ENCODE results near the gene PGM1.

DNA sequence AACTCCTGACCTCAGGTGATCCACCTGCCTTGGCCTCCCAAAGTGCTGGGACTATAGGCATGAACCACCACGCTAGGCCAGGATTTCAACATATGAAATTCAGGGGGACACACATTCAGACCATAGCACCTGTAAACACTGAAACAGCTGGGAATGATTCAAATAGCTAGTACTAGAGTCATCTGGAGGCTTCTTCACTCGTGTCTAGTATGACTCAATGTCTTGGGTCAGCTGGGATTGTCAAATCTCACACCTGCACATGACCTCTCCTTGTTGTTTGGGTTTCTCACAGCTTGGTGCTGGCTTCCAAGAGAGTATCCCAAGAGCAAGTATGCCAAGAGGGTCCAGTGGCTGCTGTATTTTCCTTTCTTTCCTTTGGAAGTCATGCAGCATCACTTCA lies 75.1 kb downstream of the PGM1 start:
- TF ChIP-seq, protein P1, sequence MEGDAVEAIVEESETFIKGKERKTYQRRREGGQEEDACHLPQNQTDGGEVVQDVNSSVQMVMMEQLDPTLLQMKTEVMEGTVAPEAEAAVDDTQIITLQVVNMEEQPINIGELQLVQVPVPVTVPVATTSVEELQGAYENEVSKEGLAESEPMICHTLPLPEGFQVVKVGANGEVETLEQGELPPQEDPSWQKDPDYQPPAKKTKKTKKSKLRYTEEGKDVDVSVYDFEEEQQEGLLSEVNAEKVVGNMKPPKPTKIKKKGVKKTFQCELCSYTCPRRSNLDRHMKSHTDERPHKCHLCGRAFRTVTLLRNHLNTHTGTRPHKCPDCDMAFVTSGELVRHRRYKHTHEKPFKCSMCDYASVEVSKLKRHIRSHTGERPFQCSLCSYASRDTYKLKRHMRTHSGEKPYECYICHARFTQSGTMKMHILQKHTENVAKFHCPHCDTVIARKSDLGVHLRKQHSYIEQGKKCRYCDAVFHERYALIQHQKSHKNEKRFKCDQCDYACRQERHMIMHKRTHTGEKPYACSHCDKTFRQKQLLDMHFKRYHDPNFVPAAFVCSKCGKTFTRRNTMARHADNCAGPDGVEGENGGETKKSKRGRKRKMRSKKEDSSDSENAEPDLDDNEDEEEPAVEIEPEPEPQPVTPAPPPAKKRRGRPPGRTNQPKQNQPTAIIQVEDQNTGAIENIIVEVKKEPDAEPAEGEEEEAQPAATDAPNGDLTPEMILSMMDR (IDR thresholded peaks at IDR 0.05 in 2 of 3, conservative IDR thresholded peaks at IDR 0.05 in 1 of 3; ENCODE audit: control insufficient read depth in 2 of 3, extremely low read depth in 1 of 3, insufficient read depth in 1 of 3, low read depth in 3 of 3, low read length in 3 of 3), result no peak
- TF ChIP-seq CBX3 (IDR thresholded peaks at IDR 0.05; ENCODE audit: borderline replicate concordance, low read depth) (no peak), POLR2A (IDR thresholded peaks at IDR 0.05; ENCODE audit: low read depth, low read length) (no peak), ELK1 (IDR thresholded peaks at IDR 0.05; ENCODE audit: low read depth, low read length) (no peak), NR2C2 (IDR thresholded peaks at IDR 0.05; ENCODE audit: borderline replicate concordance, control insufficient read depth, insufficient read length, low read depth) (no peak), RAD21 (IDR thresholded peaks at IDR 0.05; ENCODE audit: insufficient read depth, low read depth, low read length) (no peak), SRF (IDR thresholded peaks at IDR 0.05; ENCODE audit: low read depth in 2 of 2, low read length in 2 of 2) (no peak), SIN3A (IDR thresholded peaks at IDR 0.05; ENCODE audit: low read depth, low read length) (no peak)
- TF ChIP-seq, protein P2, sequence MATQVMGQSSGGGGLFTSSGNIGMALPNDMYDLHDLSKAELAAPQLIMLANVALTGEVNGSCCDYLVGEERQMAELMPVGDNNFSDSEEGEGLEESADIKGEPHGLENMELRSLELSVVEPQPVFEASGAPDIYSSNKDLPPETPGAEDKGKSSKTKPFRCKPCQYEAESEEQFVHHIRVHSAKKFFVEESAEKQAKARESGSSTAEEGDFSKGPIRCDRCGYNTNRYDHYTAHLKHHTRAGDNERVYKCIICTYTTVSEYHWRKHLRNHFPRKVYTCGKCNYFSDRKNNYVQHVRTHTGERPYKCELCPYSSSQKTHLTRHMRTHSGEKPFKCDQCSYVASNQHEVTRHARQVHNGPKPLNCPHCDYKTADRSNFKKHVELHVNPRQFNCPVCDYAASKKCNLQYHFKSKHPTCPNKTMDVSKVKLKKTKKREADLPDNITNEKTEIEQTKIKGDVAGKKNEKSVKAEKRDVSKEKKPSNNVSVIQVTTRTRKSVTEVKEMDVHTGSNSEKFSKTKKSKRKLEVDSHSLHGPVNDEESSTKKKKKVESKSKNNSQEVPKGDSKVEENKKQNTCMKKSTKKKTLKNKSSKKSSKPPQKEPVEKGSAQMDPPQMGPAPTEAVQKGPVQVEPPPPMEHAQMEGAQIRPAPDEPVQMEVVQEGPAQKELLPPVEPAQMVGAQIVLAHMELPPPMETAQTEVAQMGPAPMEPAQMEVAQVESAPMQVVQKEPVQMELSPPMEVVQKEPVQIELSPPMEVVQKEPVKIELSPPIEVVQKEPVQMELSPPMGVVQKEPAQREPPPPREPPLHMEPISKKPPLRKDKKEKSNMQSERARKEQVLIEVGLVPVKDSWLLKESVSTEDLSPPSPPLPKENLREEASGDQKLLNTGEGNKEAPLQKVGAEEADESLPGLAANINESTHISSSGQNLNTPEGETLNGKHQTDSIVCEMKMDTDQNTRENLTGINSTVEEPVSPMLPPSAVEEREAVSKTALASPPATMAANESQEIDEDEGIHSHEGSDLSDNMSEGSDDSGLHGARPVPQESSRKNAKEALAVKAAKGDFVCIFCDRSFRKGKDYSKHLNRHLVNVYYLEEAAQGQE (IDR thresholded peaks at IDR 0.05; ENCODE audit: low read depth, low read length), result no peak
- TF ChIP-seq, protein P3, sequence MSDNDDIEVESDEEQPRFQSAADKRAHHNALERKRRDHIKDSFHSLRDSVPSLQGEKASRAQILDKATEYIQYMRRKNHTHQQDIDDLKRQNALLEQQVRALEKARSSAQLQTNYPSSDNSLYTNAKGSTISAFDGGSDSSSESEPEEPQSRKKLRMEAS (IDR thresholded peaks at IDR 0.05; ENCODE audit: low read depth, low read length), result no peak

Data from GM12878 (cell line).